CMK (cell line): Measurements from ENCODE around the gene SPIB.
A peak's percentile ranks its signal among the peaks of the same experiment; 100 is the strongest.
"Not testable (repeated sequence)": the region's sequence is repeated elsewhere in the genome, so short reads cannot be mapped to it uniquely, and the experiment has no call there.

Source experiments
- DNase-seq: peaks from one replicate; pipeline ENCODE4 v3.0.0-alpha.2; 2010; ENCODE audit warnings: low read depth

The SPIB gene

GRCh38 chr19:50390952-50391351 is 27.8 kb upstream of the SPIB start:
- not testable (repeated sequence) for DNase-seq

DNA sequence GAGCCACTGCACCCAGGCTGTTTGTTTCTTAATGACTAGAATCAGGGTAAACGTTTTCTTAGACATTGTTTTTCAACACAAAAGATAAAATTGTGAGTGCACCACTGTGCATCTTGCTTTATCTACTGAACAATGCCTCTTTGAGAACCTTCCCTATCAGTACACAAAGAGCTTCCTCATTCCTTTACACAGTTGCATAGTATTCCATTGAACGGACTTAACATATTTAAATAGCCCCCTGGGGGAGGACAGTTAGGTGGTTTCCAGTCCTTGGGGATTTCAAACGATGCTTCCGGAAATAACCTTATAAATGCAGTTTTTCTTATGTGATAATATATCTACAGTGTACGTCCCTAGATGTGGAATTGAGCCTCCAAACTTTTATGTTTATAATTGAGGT is 26.0 kb upstream of the SPIB start:
- no peak for DNase-seq

DNA sequence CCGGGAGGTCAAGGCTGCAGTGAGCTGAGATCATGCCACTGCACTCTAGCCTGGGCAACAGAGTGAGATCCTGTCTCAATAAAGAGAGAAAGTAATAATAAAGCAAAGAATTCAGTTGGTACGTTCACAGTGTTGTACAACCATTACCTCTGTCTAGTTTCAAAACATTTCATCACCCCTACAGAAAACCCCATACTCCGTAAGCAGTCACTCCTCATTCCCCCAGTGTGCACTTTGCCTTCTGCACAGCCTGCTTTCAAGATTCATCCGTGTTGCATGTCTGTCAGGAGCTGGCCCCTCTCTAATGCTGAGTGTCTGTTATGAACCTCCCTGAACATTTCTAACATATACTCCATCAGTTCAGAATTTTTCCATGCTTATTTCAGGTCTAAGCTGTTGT is 25.1 kb upstream of the SPIB start:
- DNase-seq: no peak

- DNase-seq: no peak
Observed at GRCh38 chr19:50394017-50394416, 24.7 kb upstream of the SPIB start.

- DNase-seq: no peak
Observed at GRCh38 chr19:50398675-50399367, 19.9 kb upstream of the SPIB start.

DNA sequence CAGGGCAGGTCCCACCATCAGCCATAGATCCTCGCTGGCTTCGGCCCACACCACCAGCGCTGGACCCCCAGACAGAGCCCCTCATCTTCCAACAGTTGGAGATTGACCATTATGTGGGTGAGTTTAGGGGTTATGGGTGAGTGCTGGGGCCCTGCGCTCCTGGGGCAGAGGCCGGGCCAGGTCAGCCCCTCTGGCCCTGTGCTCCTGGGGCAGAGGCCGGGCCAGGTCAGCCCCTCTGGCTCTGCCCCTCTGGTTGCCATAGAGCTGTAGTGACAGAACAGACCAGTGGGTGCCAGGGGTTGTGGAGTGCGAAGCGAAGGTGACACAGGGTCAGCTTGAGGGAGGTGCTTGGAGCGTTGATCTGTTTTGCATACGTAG is 19.4 kb upstream of the SPIB start:
- no peak for DNase-seq

DNA sequence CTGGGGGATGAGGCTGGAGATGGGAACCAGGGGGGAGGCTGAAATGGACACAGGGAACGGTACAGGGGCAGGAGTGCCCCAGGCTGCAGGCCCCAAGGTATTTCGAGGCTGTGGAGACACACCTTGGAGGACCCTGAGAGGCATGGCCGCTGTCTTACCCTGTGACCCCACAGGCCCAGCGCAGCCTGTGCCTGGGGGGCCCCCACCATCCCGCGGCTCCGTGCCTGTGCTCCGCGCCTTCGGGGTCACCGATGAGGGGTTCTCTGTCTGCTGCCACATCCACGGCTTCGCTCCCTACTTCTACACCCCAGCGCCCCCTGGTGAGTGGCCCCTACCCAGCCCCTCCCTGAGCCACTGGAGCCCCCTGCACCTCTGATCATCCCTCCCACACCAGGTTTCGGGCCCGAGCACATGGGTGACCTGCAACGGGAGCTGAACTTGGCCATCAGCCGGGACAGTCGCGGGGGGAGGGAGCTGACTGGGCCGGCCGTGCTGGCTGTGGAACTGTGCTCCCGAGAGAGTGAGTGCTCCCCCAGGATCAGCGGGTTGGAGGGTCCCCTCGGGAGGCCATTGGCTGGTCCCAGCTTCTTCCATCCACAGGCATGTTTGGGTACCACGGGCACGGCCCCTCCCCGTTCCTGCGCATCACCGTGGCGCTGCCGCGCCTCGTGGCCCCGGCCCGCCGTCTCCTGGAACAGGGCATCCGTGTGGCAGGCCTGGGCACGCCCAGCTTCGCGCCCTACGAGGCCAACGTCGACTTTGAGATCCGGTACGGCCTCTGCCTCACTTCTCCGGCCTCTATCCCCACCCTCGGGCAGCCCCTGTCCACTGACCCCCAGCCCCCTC is 16.9 kb upstream of the SPIB start:
- DNase-seq: no peak

GRCh38 chr19:50402544-50403301 is 16.0 kb upstream of the SPIB start:
- DNase-seq: no peak

- no peak for DNase-seq
Observed at GRCh38 chr19:50406156-50406820, 12.4 kb upstream of the SPIB start.

DNA sequence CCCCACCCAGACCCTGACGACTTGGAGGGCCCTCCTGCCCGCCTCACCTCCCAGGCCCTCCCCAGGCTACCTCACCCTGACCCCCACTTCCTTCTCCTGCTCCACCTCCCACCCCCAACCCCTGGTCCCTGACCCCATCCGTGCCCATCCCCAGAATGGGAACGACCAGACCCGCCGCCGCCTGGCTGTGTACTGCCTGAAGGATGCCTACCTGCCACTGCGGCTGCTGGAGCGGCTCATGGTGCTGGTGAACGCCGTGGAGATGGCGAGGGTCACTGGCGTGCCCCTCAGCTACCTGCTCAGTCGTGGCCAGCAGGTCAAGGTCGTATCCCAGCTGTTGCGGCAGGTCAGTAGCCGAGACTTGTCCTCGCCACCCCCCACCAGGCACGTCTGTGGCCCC is 11.9 kb upstream of the SPIB start:
- DNase-seq: no peak

- DNase-seq: no peak
Observed at GRCh38 chr19:50409347-50409746, 9.4 kb upstream of the SPIB start.

GRCh38 chr19:50410109-50410508 is 8.6 kb upstream of the SPIB start:
- no peak for DNase-seq

GRCh38 chr19:50412419-50412818 is 6.3 kb upstream of the SPIB start:
- DNase-seq: no peak

DNA sequence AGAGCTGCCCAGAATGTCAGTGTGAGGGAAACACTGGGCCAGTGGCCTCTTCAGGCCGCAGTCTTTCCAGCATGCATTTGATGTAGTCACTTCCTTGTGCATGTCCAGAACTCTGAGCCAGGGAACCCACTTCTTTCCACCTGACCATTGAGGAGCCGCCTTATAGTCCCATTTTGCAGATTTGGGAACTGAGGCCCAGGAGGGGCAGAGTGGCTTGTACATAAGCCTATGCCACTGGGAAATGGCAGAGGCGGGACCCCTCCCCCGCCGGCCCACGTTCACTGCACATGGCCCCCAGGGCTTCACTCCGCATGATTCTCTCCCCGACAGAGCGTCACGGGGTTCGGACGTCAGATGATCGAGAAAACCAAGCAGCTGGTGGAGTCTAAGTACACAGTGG is 5.6 kb upstream of the SPIB start:
- DNase-seq: no peak

- DNase-seq: no peak
Observed at GRCh38 chr19:50413531-50413930, 5.2 kb upstream of the SPIB start.

GRCh38 chr19:50414864-50415660 is 3.7 kb upstream of the SPIB start:
- peak; percentile 77 for DNase-seq

DNA sequence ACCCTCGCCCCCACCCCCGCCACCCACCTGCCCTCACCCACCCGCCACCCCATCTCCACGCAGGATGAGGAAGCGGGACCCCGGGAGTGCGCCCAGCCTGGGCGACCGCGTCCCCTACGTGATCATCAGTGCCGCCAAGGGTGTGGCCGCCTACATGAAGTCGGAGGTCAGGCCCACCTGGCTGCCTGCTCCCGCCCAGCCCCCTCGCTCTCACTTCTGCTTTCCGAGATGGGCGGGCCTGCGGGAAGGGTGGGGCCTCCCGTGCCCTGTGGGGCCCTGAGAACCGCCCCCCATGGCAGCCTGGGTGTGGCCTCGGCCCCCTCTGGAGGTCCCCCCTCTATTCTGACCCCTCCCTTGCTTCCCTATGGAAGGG is 3.1 kb upstream of the SPIB start:
- DNase-seq: peak; percentile 71

- DNase-seq: no peak
Observed at GRCh38 chr19:50416034-50416977, 2.4 kb upstream of the SPIB start.

- DNase-seq: no peak
Observed at GRCh38 chr19:50417111-50418081, 1.3 kb upstream of the SPIB start.
